Transverse colon (tissue), 4 donors: ENCODE results near the gene IQCM. TPM values are rescaled to one million over a fixed set of nuclear protein-coding genes. Genes with fewer than 3 reads are reported as not detected.

ENCODE experiments used
- DNase-seq: peaks from one replicate; pipeline ENCODE4 v3.0.0-alpha.2; 2019
- H3K27ac ChIP-seq, 4 donors: fragments of 200-600 bp; sonication (generic); 2 replicates each; pipeline ENCODE4 v1.5.1; 2016 to 2018; ENCODE audit warnings: inconsistent platforms in 4 of 4
- H3K27me3 ChIP-seq: fragments of 200-600 bp; sonication (generic); 2 replicates; pipeline ENCODE4 v1.5.1; 2017; ENCODE audit warnings: inconsistent platforms
- H3K36me3 ChIP-seq, 4 donors: fragments of 200-600 bp; sonication (generic); 2 replicates each; pipeline ENCODE4 v1.5.1; 2017 to 2019; ENCODE audit warnings: inconsistent platforms in 4 of 4
- H3K4me1 ChIP-seq, 4 donors: fragments of 200-600 bp; sonication (generic); 2 replicates each; pipeline ENCODE4 v1.5.1; 2017 to 2020; ENCODE audit warnings: inconsistent platforms in 4 of 4
- H3K4me3 ChIP-seq, 4 donors: fragments of 200-600 bp; sonication (generic); 1 replicate in 1 of 4; 2 replicates in 3 of 4; pipeline versions ENCODE4 v1.5.1 to v1.6.1; 2017 to 2019; ENCODE audit warnings: inconsistent platforms in 4 of 4
- H3K9me3 ChIP-seq, 2 donors: fragments of 200-600 bp; sonication (generic); 2 replicates each; pipeline ENCODE4 v1.5.1; 2017 to 2019; ENCODE audit warnings: inconsistent platforms in 2 of 2
- EP300 ChIP-seq: sonication (generic); formaldehyde crosslinking; IDR thresholded peaks from one replicate; pipeline ENCODE4 v1.6.1; 2017; ENCODE audit warnings: antibody characterized with exemption, low read depth
- POLR2A ChIP-seq: fragments of 450-650 bp; IDR thresholded peaks from one replicate; pipeline ENCODE4 v1.6.1; 2016; ENCODE audit warnings: antibody characterized with exemption, mild to moderate bottlenecking, moderate library complexity
- POLR2AphosphoS5 ChIP-seq, 3 donors: sonication (generic); formaldehyde crosslinking; IDR thresholded peaks; one replicate each; pipeline ENCODE4 v1.6.1; 2016; ENCODE audit warnings: antibody characterized with exemption in 3 of 3
- WGBS, 2 donors: methylation state at CpG; one replicate each; pipeline ENCODE4 v1.1.5; 2018; ENCODE audit warnings: low coverage in 1 of 2; 5-methylcytosine and 5-hydroxymethylcytosine counted together
- in situ Hi-C, 4 donors: fragments of 200-750 bp; cut with MboI; loops; one replicate each; pipeline versions ENCODE4 v1.15.0 to v1.15.1; 2017; ENCODE audit warnings: low sequenced_read_pairs in 3 of 4, low pct_ligation_motif_present in 1 of 4, low pct_unique_long_range_greater_than_20kb in 1 of 4
- intact Hi-C: fragments of 100-400 bp; cut with DNase I; formaldehyde crosslinking; loops from one replicate; pipeline ENCODE4 v1.15.1; 2023; ENCODE audit warnings: low total_unique reads
- total RNA-seq, 4 donors: library from RNA; depleted of rRNA; stranded (reverse); fragments of >200 nt; gene quantifications; one replicate each; pipeline ENCODE4 v1.1.0, GENCODE V29; 2016
- TF ChIP-seq, protein P1 (sequence below), 5 experiments: fragments of 200-600 bp in 3 of 5; fragments of 450-650 bp in 2 of 5; sonication (generic) in 3 of 5; IDR thresholded peaks; 1 replicate in 2 of 5; 2 replicates in 3 of 5; pipeline ENCODE4 v1.5.1; 2016 to 2017; ENCODE audit warnings: antibody characterized with exemption in 5 of 5, inconsistent platforms in 3 of 5, mild to moderate bottlenecking in 2 of 5, moderate library complexity in 1 of 5

Gene IQCM
- total RNA-seq, 4 donors from 2014 or later: 4.0 to 8.6 (median 8.5) TPM

DNA sequence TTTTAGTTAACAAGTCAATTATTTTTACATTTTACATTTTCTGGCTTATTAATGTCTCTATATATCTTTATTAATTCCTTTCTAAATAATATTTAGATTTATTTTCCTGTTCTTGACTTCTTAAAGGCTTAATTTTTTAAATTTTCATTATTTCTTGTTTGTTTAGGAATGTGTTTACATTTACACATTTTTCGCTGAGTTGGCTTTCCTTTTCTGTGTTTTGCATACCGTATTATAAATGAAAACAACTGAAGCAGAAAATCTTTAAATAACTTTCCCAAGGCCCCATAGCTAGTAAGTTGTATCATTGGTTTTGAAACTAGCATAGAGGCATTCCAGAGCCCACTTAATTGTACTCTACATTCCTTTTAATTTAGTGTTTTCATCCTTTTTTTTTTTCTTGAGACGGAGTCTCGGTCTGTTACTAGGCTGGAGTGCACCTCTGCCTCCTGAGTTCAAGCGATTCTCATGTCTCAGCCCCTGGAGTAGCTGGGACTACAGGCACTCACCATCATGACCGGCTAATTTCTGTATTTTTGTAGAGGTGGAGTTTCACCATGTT is 261.6 kb downstream of the IQCM start:
- H3K36me3 ChIP-seq: no peaks in the 10 kb centered on the region
- TF ChIP-seq, protein P1, sequence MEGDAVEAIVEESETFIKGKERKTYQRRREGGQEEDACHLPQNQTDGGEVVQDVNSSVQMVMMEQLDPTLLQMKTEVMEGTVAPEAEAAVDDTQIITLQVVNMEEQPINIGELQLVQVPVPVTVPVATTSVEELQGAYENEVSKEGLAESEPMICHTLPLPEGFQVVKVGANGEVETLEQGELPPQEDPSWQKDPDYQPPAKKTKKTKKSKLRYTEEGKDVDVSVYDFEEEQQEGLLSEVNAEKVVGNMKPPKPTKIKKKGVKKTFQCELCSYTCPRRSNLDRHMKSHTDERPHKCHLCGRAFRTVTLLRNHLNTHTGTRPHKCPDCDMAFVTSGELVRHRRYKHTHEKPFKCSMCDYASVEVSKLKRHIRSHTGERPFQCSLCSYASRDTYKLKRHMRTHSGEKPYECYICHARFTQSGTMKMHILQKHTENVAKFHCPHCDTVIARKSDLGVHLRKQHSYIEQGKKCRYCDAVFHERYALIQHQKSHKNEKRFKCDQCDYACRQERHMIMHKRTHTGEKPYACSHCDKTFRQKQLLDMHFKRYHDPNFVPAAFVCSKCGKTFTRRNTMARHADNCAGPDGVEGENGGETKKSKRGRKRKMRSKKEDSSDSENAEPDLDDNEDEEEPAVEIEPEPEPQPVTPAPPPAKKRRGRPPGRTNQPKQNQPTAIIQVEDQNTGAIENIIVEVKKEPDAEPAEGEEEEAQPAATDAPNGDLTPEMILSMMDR (IDR thresholded peaks at IDR 0.05): no peak
- no peak for TF ChIP-seq POLR2A
- no peak for TF ChIP-seq EP300
- TF ChIP-seq POLR2AphosphoS5 (IDR thresholded peaks at IDR 0.05): no peak
- no peaks in the 10 kb centered on the region for H3K4me1 ChIP-seq
- DNase-seq: no peak
- H3K9me3 ChIP-seq: no peaks in the 10 kb centered on the region
- WGBS, 2 donors: 77 to 91% methylated on average over 2 to 6 of the region's 6 CpGs
- in situ Hi-C loops: no loop called here
- H3K27ac ChIP-seq: no peak overlapping the region
- intact Hi-C loops: no loop called here
- no peaks in the 10 kb centered on the region for H3K27me3 ChIP-seq
- H3K4me3 ChIP-seq: no peak overlapping the region

DNA sequence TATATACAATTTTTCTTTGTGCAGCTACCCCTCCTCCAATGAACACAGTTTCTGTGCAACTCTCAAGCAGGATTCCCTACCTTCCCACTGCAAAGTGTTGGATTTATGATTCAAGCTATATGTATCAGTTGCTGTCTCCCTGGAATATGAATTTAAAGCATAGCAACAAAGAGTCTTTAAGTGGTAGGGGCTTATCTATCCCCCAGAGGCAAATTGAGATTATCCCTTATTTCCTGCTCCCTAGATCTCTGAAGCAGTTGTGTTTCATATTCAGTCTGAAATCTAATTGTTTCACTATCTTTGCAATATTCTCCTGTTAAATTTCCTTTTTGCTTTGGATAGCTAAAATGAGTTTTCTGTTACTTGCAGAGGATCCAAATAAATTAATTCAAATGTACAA is 263.0 kb downstream of the IQCM start:
- DNase-seq: no peak
- in situ Hi-C loops (no loop called here), intact Hi-C loops (no loop called here)
- no peak for TF ChIP-seq POLR2A
- no peak for TF ChIP-seq EP300
- TF ChIP-seq, protein P1 (IDR thresholded peaks at IDR 0.05): no peak
- no peak for TF ChIP-seq POLR2AphosphoS5 (IDR thresholded peaks at IDR 0.05)
- H3K4me3 ChIP-seq: no peak overlapping the region
- no peaks in the 10 kb centered on the region for H3K9me3 ChIP-seq
- H3K4me1 ChIP-seq: no peaks in the 10 kb centered on the region
- H3K27me3 ChIP-seq: no peaks in the 10 kb centered on the region
- no peak overlapping the region for H3K27ac ChIP-seq
- no peaks in the 10 kb centered on the region for H3K36me3 ChIP-seq

DNA sequence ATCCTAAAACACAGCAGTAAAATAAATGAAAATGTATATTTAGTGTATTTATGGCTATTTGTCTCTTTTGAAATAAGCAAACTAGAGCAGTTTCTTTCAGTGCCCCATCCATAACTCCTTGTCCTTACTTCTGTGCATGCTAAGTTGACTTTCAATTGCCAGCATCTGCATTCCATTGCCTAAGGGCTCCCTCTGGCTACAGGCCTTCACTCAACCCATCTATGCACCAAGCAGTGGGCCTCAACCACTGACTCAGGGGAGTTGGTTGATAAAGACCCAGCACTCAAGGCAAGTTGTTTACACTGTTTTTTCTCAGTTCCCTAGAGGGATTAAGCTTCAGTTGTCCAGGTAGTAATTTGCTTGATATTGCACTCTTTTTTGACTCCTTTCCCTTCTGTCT is 265.7 kb downstream of the IQCM start:
- H3K4me3 ChIP-seq: no peak overlapping the region
- no peaks in the 10 kb centered on the region for H3K4me1 ChIP-seq
- no peak for DNase-seq
- in situ Hi-C loops (no loop called here), intact Hi-C loops (no loop called here)
- no peak overlapping the region for H3K27ac ChIP-seq
- H3K9me3 ChIP-seq: peaks cover 0 to 2% of the 10 kb centered on the region in 2 donors
- H3K36me3 ChIP-seq: no peaks in the 10 kb centered on the region
- H3K27me3 ChIP-seq: no peaks in the 10 kb centered on the region
- no peak for TF ChIP-seq EP300
- TF ChIP-seq, protein P1 (IDR thresholded peaks at IDR 0.05): no peak

DNA sequence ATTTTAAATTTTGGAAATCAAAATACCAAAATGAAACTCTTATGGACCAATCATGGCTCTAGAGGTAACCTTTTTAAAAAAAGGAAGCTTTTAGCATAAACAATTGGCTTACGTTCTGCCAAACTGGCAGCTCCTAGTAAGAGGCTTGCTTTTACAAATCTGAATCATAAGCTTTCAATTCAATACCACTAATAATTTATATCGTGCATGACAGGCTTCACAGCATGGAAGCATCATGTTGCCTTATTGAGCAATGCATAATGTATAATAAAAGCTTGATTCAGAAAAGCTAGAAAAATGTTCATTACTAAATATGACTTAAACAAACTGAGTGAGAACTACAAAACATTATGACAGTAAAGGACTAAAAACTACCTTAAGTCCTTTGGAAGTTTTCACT is 280.9 kb downstream of the IQCM start:
- no peak for DNase-seq
- Histone ChIP-seq H3K4me3 (no peak overlapping the region), H3K36me3 (no peaks in the 10 kb centered on the region), H3K27me3 (no peaks in the 10 kb centered on the region), H3K27ac (no peak overlapping the region), H3K9me3 (peaks cover 12% of the 10 kb centered on the region in 2 donors), H3K4me1 (no peaks in the 10 kb centered on the region)
- intact Hi-C loops: no loop called here
- in situ Hi-C loops: no loop called here
- TF ChIP-seq EP300: no peak
- WGBS, 2 donors: 76 to 80% methylated on average over 2 of the region's 2 CpGs

DNA sequence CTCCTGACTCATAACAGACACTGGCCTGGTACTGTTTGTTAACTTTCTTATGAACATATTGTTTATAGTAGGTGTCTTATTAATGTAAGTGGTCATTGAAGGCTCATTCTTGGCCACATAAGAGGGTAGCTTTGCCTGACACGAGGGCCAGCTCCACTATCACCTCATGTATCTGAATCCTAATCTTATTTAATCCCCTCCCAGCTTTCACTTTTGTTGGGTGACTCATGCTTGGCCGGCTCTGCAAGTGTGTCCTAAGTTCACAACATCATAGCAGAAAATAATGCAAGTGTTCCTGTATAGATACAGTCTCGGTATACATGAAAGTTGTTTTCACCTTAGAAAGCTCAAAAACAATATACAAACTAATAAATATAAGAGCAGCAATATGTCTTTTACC is 283.8 kb downstream of the IQCM start:
- intact Hi-C loops: no loop called here
- no peak for DNase-seq
- Histone ChIP-seq H3K27ac (no peak overlapping the region), H3K4me1 (no peaks in the 10 kb centered on the region), H3K36me3 (no peaks in the 10 kb centered on the region), H3K4me3 (no peak overlapping the region), H3K27me3 (no peaks in the 10 kb centered on the region), H3K9me3 (peaks cover 1 to 5% of the 10 kb centered on the region in 2 donors)
- WGBS, 2 donors: 42 to 51% methylated on average over 3 of the region's 3 CpGs
- TF ChIP-seq POLR2AphosphoS5 (IDR thresholded peaks at IDR 0.05) (no peak), POLR2A (no peak), EP300 (no peak)
- TF ChIP-seq, protein P1 (IDR thresholded peaks at IDR 0.05): no peak
- in situ Hi-C loops: no loop called here
